GM23338 (cell line): ENCODE results near the gene DHRS4. TPM values are rescaled to one million over a fixed set of nuclear protein-coding genes. Genes with fewer than 3 reads are reported as not detected.

ENCODE experiments used
- ATAC-seq: fragments of 200-7000 bp; cut with Tn5 transposase; 3 replicates; pipeline ENCODE4 v1.9.1; 2020
- DNase-seq: peaks from one replicate; pipeline ENCODE4 v3.0.0-alpha.2; 2015; ENCODE audit warnings: low spot score
- H2AFZ ChIP-seq: fragments of 200-600 bp; sonication (generic); 2 replicates; pipeline ENCODE4 v1.8.0; 2016; ENCODE audit warnings: antibody characterized with exemption, mild to moderate bottlenecking, moderate library complexity
- H3F3A ChIP-seq: fragments of 200-600 bp; sonication (generic); replicated peaks from 2 replicates; pipeline ENCODE4 v1.8.0; 2017; ENCODE audit warnings: antibody characterized with exemption, mixed run types, low read depth
- H3K27ac ChIP-seq: fragments of 200-600 bp; sonication (generic); 2 replicates; pipeline ENCODE4 v1.6.1; 2016; ENCODE audit warnings: low read depth
- H3K27me3 ChIP-seq: fragments of 200-600 bp; sonication (generic); 2 replicates; pipeline ENCODE4 v1.8.0; 2016; ENCODE audit warnings: mild to moderate bottlenecking, mixed run types, moderate library complexity; ENCODE audit not compliant: insufficient read depth
- H3K36me3 ChIP-seq: fragments of 200-600 bp; sonication (generic); 2 replicates; pipeline ENCODE4 v1.8.0; 2016; ENCODE audit warnings: mild to moderate bottlenecking; ENCODE audit not compliant: insufficient read depth
- H3K4me1 ChIP-seq: fragments of 200-600 bp; sonication (generic); 2 replicates; pipeline ENCODE4 v1.8.0; 2016; ENCODE audit warnings: mild to moderate bottlenecking, moderate library complexity; ENCODE audit not compliant: insufficient read depth
- H3K4me2 ChIP-seq: fragments of 200-600 bp; sonication (generic); 2 replicates; pipeline ENCODE4 v1.7.1; 2017; ENCODE audit warnings: mixed run types
- H3K4me3 ChIP-seq: fragments of 200-600 bp; sonication (generic); 2 replicates; pipeline ENCODE4 v1.6.1; 2016; ENCODE audit warnings: mixed run types
- H3K79me2 ChIP-seq: fragments of 200-600 bp; sonication (generic); replicated peaks from 2 replicates; pipeline ENCODE4 v1.8.0; 2017; ENCODE audit warnings: mild to moderate bottlenecking; ENCODE audit not compliant: insufficient read depth
- H3K9me2 ChIP-seq: fragments of 200-600 bp; sonication (generic); 2 replicates; pipeline ENCODE4 v1.8.0; 2017; ENCODE audit not compliant: insufficient read depth
- H4K20me1 ChIP-seq: fragments of 200-600 bp; sonication (generic); replicated peaks from 2 replicates; pipeline ENCODE4 v1.8.0; 2017; ENCODE audit warnings: mild to moderate bottlenecking; ENCODE audit not compliant: insufficient read depth
- H3K27ac Mint-ChIP-seq: 2 replicates; pipeline ENCODE4 v1.8.0; 2020; ENCODE audit warnings: inconsistent platforms, mild to moderate bottlenecking, moderate library complexity, mixed read lengths
- H3K27me3 Mint-ChIP-seq: 3 replicates; pipeline ENCODE4 v1.8.0; 2022; ENCODE audit warnings: low read depth, mild to moderate bottlenecking, moderate library complexity, mixed read lengths, inconsistent platforms; ENCODE audit not compliant: insufficient read depth, poor library complexity
- H3K36me3 Mint-ChIP-seq: 3 replicates; pipeline ENCODE4 v1.8.0; 2021; ENCODE audit warnings: low read depth, mild to moderate bottlenecking, inconsistent platforms, moderate library complexity, mixed read lengths
- H3K4me1 Mint-ChIP-seq: 3 replicates; pipeline ENCODE4 v1.8.0; 2020; ENCODE audit warnings: mild to moderate bottlenecking, inconsistent platforms, mixed read lengths
- H3K4me3 Mint-ChIP-seq: 3 replicates; pipeline ENCODE4 v1.8.0; 2021; ENCODE audit warnings: moderate library complexity, mild to moderate bottlenecking, inconsistent platforms, mixed read lengths
- H3K9me3 Mint-ChIP-seq: 3 replicates; pipeline ENCODE4 v1.8.0; 2020; ENCODE audit warnings: moderate library complexity, mild to moderate bottlenecking, inconsistent platforms, mixed read lengths
- CREB1 ChIP-seq: fragments of 250-450 bp; sonication (Bioruptor Pico); IDR thresholded peaks from 2 replicates; pipeline ENCODE4 v1.5.0; 2020; ENCODE audit warnings: low read depth, mild to moderate bottlenecking, moderate library complexity
- EZH2 ChIP-seq: fragments of 200-600 bp; sonication (generic); IDR thresholded peaks from one replicate; pipeline ENCODE4 v1.8.0; 2017; ENCODE audit warnings: antibody characterized with exemption, mild to moderate bottlenecking, low read depth; ENCODE audit not compliant: unreplicated experiment
- EZH2phosphoT487 ChIP-seq: fragments of 200-600 bp; sonication (generic); IDR thresholded peaks from one replicate; pipeline ENCODE4 v1.8.1; 2018; ENCODE audit warnings: antibody characterized with exemption; ENCODE audit not compliant: unreplicated experiment
- JUNB ChIP-seq: IDR thresholded peaks from one replicate; pipeline ENCODE4 v1.6.1; 2016; ENCODE audit warnings: antibody characterized with exemption; ENCODE audit not compliant: unreplicated experiment
- ZNF331 ChIP-seq: fragments of 250-450 bp; sonication (Bioruptor Pico); IDR thresholded peaks from 2 replicates; pipeline ENCODE4 v1.5.0; 2020; ENCODE audit warnings: low read depth, mild to moderate bottlenecking, moderate library complexity
- polyA plus RNA-seq: library from polyadenylated mRNA; unstranded; fragments of >200 nt; fragmentation: Nextera tagmentation; extraction: Ambion mirVana; gene quantifications from 2 replicates; pipeline ENCODE4 v1.2.1, GENCODE V29; 2016
- total RNA-seq: library from RNA; depleted of rRNA; stranded (reverse); fragments of >200 nt; shearing (Covaris generic); gene quantifications from 2 replicates; pipeline ENCODE4 v1.2.3, GENCODE V29; 2014
- TF ChIP-seq, protein P1 (sequence below): fragments of 250-450 bp; sonication (Bioruptor Pico); IDR thresholded peaks from 2 replicates; pipeline ENCODE4 v1.5.0; 2020; ENCODE audit warnings: mild to moderate bottlenecking, moderate library complexity
- TF ChIP-seq, protein P2 (sequence below), 2 experiments: fragments of 200-600 bp in 1 of 2; sonication (generic) in 1 of 2; conservative IDR thresholded peaks; 2 replicates each; pipeline versions ENCODE4 v1.5.1 to v1.6.1; 2016 to 2017; ENCODE audit warnings: antibody characterized with exemption in 2 of 2, low read depth in 2 of 2, mild to moderate bottlenecking in 2 of 2, moderate library complexity in 1 of 2

Gene DHRS4
- total and polyA plus RNA-seq, 2 experiments from 2014 or later: 16.6 to 18.4 TPM

DNA sequence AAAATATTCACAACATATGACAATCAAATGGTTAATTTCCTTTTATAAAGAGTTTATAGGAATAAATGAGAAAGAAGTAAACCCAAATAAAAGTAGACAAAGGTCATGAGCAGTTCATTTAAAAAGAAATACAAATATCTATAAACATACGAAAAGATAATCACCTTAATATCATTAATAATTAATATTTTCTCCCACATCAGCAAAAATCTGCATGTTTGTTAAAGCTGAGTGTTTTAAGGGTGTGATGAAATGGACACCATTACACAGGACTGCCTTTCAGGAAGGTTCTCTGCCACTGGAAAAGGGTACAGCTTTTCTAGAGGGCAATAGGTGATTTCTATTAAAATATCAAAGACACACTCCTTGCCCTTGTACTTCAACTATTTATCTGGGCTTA lies 14.7 kb upstream of the DHRS4 start:
- no peak overlapping the region for H3K4me3 ChIP-seq
- ATAC-seq: no peak
- H3K4me2 ChIP-seq: no peak overlapping the region
- no peaks in the 10 kb centered on the region for H3K36me3 ChIP-seq
- no peaks in the 10 kb centered on the region for H3K79me2 ChIP-seq
- H3K27ac ChIP-seq: no peak overlapping the region
- TF ChIP-seq EZH2phosphoT487 (no peak), EZH2 (no peak), JUNB (no peak), ZNF331 (CRISPR knock-in tag) (no peak), CREB1 (CRISPR knock-in tag) (no peak)
- TF ChIP-seq, protein P1, sequence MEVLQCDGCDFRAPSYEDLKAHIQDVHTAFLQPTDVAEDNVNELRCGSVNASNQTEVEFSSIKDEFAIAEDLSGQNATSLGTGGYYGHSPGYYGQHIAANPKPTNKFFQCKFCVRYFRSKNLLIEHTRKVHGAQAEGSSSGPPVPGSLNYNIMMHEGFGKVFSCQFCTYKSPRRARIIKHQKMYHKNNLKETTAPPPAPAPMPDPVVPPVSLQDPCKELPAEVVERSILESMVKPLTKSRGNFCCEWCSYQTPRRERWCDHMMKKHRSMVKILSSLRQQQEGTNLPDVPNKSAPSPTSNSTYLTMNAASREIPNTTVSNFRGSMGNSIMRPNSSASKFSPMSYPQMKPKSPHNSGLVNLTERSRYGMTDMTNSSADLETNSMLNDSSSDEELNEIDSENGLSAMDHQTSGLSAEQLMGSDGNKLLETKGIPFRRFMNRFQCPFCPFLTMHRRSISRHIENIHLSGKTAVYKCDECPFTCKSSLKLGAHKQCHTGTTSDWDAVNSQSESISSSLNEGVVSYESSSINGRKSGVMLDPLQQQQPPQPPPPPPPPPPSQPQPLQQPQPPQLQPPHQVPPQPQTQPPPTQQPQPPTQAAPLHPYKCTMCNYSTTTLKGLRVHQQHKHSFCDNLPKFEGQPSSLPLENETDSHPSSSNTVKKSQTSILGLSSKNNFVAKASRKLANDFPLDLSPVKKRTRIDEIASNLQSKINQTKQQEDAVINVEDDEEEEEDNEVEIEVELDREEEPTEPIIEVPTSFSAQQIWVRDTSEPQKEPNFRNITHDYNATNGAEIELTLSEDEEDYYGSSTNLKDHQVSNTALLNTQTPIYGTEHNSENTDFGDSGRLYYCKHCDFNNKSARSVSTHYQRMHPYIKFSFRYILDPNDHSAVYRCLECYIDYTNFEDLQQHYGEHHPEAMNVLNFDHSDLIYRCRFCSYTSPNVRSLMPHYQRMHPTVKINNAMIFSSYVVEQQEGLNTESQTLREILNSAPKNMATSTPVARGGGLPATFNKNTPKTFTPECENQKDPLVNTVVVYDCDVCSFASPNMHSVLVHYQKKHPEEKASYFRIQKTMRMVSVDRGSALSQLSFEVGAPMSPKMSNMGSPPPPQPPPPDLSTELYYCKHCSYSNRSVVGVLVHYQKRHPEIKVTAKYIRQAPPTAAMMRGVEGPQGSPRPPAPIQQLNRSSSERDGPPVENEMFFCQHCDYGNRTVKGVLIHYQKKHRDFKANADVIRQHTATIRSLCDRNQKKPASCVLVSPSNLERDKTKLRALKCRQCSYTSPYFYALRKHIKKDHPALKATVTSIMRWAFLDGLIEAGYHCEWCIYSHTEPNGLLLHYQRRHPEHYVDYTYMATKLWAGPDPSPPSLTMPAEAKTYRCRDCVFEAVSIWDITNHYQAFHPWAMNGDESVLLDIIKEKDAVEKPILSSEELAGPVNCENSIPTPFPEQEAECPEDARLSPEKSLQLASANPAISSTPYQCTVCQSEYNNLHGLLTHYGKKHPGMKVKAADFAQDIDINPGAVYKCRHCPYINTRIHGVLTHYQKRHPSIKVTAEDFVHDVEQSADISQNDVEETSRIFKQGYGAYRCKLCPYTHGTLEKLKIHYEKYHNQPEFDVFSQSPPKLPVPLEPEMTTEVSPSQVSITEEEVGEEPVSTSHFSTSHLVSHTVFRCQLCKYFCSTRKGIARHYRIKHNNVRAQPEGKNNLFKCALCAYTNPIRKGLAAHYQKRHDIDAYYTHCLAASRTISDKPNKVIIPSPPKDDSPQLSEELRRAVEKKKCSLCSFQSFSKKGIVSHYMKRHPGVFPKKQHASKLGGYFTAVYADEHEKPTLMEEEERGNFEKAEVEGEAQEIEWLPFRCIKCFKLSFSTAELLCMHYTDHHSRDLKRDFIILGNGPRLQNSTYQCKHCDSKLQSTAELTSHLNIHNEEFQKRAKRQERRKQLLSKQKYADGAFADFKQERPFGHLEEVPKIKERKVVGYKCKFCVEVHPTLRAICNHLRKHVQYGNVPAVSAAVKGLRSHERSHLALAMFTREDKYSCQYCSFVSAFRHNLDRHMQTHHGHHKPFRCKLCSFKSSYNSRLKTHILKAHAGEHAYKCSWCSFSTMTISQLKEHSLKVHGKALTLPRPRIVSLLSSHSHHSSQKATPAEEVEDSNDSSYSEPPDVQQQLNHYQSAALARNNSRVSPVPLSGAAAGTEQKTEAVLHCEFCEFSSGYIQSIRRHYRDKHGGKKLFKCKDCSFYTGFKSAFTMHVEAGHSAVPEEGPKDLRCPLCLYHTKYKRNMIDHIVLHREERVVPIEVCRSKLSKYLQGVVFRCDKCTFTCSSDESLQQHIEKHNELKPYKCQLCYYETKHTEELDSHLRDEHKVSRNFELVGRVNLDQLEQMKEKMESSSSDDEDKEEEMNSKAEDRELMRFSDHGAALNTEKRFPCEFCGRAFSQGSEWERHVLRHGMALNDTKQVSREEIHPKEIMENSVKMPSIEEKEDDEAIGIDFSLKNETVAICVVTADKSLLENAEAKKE (CRISPR knock-in tag): no peak
- TF ChIP-seq, protein P2, sequence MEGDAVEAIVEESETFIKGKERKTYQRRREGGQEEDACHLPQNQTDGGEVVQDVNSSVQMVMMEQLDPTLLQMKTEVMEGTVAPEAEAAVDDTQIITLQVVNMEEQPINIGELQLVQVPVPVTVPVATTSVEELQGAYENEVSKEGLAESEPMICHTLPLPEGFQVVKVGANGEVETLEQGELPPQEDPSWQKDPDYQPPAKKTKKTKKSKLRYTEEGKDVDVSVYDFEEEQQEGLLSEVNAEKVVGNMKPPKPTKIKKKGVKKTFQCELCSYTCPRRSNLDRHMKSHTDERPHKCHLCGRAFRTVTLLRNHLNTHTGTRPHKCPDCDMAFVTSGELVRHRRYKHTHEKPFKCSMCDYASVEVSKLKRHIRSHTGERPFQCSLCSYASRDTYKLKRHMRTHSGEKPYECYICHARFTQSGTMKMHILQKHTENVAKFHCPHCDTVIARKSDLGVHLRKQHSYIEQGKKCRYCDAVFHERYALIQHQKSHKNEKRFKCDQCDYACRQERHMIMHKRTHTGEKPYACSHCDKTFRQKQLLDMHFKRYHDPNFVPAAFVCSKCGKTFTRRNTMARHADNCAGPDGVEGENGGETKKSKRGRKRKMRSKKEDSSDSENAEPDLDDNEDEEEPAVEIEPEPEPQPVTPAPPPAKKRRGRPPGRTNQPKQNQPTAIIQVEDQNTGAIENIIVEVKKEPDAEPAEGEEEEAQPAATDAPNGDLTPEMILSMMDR (conservative IDR thresholded peaks at IDR 0.05; ENCODE audit: low read depth in 2 of 2): no peak
- no peaks in the 10 kb centered on the region for H3F3A ChIP-seq
- no peak overlapping the region for H2AFZ ChIP-seq
- no peak for DNase-seq
- Mint-ChIP-seq H3K27me3 (no peaks in the 10 kb centered on the region), H3K4me3 (no peak overlapping the region), H3K9me3 (peaks cover 3% of the 10 kb centered on the region; the same call in 2 of the 3 replicates), H3K36me3 (peaks cover 9% of the 10 kb centered on the region; the same call in 2 of the 3 replicates), H3K27ac (no peak overlapping the region), H3K4me1 (no peaks in the 10 kb centered on the region)
- H4K20me1 ChIP-seq: no peaks in the 10 kb centered on the region
- peaks cover 9% of the 10 kb centered on the region; the same call in 1 of the 2 replicates for H3K9me2 ChIP-seq
- no peaks in the 10 kb centered on the region for H3K27me3 ChIP-seq
- no peaks in the 10 kb centered on the region for H3K4me1 ChIP-seq
